Dermis microvascular lymphatic vessel endothelial cell (primary cell): ENCODE measurements around the gene PGA4. TPM values are rescaled to one million over a fixed set of nuclear protein-coding genes. Genes with fewer than 3 reads are reported as not detected.

Experiments used
- DNase-seq, 2 donors: peaks; one replicate each; pipeline versions ENCODE4 v3.0.0 to v3.0.0-alpha.2; 2010; ENCODE audit warnings: low read depth in 2 of 2
- total RNA-seq: library from RNA; depleted of rRNA; stranded (reverse); fragments of >200 nt; gene quantifications from 2 replicates; pipeline ENCODE4 v1.2.1, GENCODE V29; 2014

The PGA4 gene
- total RNA-seq, 1 donor from 2014 or later = not detected

DNA sequence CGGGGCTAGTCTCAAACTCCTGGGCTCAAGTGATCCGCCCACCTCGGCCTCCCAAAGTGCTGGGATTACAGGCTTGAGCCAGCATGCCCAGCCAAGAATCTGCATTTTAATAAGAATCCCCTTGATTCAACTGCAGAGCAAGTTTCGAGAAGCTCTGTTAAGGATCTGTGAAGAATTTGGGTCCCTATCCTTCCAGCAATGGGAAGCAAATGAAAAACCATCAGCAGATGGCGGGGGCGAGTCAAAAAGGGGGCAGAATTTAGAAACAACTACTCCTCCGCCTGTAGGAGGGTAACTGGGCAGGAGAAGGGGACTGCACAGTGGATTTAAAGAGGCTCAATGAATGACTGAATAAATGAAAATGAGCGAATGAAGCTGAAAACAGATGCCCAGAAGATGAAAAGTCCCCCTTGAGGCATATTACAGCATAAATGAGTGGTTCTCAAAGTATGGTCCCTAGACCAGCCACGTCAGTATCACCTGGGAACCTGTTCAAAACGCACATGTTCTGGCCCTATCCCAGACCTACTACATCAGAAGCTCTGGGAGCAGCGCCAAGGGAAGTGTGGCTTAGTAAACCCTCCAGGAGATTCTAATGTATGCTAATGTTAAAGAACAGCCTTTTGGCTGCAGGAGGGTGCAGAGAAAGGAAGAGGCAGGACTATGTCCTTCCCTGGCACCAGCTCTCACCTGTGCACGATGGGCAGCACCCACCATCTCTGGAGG lies 58.0 kb downstream of the PGA4 start:
- no peak for DNase-seq

DNA sequence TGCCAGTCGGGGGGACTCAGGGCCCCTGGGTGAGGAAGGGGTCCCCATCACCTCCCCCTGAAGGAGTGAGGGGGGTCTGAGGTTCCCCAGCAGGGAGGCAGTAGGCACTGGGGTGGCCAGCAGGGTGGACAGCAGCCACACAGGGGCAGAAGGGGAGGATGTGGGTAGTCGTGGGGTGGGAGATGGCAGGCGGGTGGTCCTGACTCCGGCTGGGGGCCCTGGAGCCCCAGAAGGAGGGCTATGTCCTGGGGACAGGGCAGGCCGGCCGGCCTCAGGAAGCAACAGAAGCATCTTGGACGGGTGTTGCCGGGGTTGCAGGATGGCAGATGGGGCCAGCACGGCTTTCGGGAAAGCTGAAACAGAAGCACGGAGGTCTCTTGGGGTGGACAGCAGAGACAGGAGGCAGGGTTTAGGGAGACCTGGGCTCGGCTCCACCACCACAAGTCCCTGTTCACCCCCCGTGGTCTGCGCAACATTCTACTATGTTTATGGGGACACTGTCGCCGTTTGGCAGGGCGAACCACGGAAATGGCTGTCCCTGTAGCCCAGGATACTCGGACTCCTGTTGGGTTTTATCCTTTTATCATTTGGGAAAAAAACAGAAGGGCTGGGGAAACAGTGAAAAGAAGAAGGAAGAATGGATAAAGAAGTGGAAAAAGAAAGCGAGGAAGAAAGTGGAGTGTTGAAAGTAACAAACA lies 58.9 kb downstream of the PGA4 start:
- DNase-seq = no peak

Other genes with a start within 250 kb of the PGA4 start
- gene CD5, start 119.9 kb upstream of the PGA4 start, total RNA-seq = not detected in 2 replicates
- gene VPS37C, start 60.9 kb upstream of the PGA4 start, total RNA-seq = 5.1 and 7.5 TPM in 2 replicates
- gene PGA3, start 18.8 kb upstream of the PGA4 start, total RNA-seq = not detected in 2 replicates
- gene PGA5, start 18.8 kb downstream of the PGA4 start, total RNA-seq = not detected in 2 replicates
- gene VWCE, start 73.0 kb downstream of the PGA4 start, total RNA-seq = 2.3 and 3.3 TPM in 2 replicates
- 310 and 356 TPM in 2 replicates for gene DDB1, start 110.8 kb downstream of the PGA4 start, total RNA-seq
- 13.2 and 18.0 TPM in 2 replicates for gene TKFC, start 110.9 kb downstream of the PGA4 start, total RNA-seq
- gene CYB561A3, start 139.5 kb downstream of the PGA4 start, total RNA-seq = 32.5 and 55.4 TPM in 2 replicates
- 10.4 and 14.9 TPM in 2 replicates for gene TMEM138, start 140.0 kb downstream of the PGA4 start, total RNA-seq
- gene TMEM216, start 170.2 kb downstream of the PGA4 start, total RNA-seq = 6.2 and 12.4 TPM in 2 replicates
- 9.9 and 15.7 TPM in 2 replicates for gene CPSF7, start 207.6 kb downstream of the PGA4 start, total RNA-seq
- 39.1 and 50.7 TPM in 2 replicates for gene SDHAF2, start 207.8 kb downstream of the PGA4 start, total RNA-seq